CD1c-positive myeloid dendritic cell (primary cell): ENCODE data around the gene BNIP5.
"Not testable (repeated sequence)": the region's sequence is repeated elsewhere in the genome, so short reads cannot be mapped to it uniquely, and the experiment has no call there.

ENCODE experiments used
- DNase-seq: peaks from one replicate; pipeline ENCODE4 v3.0.0-alpha.2; 2016; ENCODE audit errors: extremely low spot score

Gene BNIP5

GRCh38 chr6:36367743-36368142 lies 31.1 kb upstream of the BNIP5 start:
- no peak for DNase-seq

- peak; percentile 49 for DNase-seq
These were observed 28.2 kb upstream of the BNIP5 start for GRCh38 chr6:36364669-36365479.

GRCh38 chr6:36364061-36364635 lies 27.5 kb upstream of the BNIP5 start:
- DNase-seq = not testable (repeated sequence)

- DNase-seq = not testable (repeated sequence)
These were observed 26.7 kb upstream of the BNIP5 start for GRCh38 chr6:36363371-36363752.

- DNase-seq = peak; percentile 71
These were observed 26.1 kb upstream of the BNIP5 start for GRCh38 chr6:36362551-36363370.

GRCh38 chr6:36361071-36361470 lies 24.4 kb upstream of the BNIP5 start:
- no peak for DNase-seq

GRCh38 chr6:36360241-36361054 lies 23.8 kb upstream of the BNIP5 start:
- peak; percentile 88 for DNase-seq

GRCh38 chr6:36358226-36358915 lies 21.7 kb upstream of the BNIP5 start:
- DNase-seq = no peak

GRCh38 chr6:36357872-36358225 lies 21.2 kb upstream of the BNIP5 start:
- no peak for DNase-seq

- peak; percentile 52 for DNase-seq
These were observed 19.1 kb upstream of the BNIP5 start for GRCh38 chr6:36355819-36356218.

GRCh38 chr6:36353411-36353915 lies 16.8 kb upstream of the BNIP5 start:
- DNase-seq = peak; percentile 40

- DNase-seq = no peak
These were observed 15.9 kb upstream of the BNIP5 start for GRCh38 chr6:36352477-36353157.

- DNase-seq = no peak
These were observed 14.2 kb upstream of the BNIP5 start for GRCh38 chr6:36350681-36351571.

- DNase-seq = no peak
These were observed 13.4 kb upstream of the BNIP5 start for GRCh38 chr6:36350082-36350481.

GRCh38 chr6:36349240-36349639 lies 12.6 kb upstream of the BNIP5 start:
- no peak for DNase-seq

GRCh38 chr6:36347621-36348020 lies 10.9 kb upstream of the BNIP5 start:
- no peak for DNase-seq

GRCh38 chr6:36346486-36347273 lies 10.0 kb upstream of the BNIP5 start:
- no peak for DNase-seq

GRCh38 chr6:36345681-36346466 lies 9.2 kb upstream of the BNIP5 start:
- no peak for DNase-seq
